VCaP (cell line): Measurements from ENCODE around the gene SLC5A11.
"Not testable (repeated sequence)": the region's sequence is repeated elsewhere in the genome, so short reads cannot be mapped to it uniquely, and the experiment has no call there.

Experiments
- H3K27ac ChIP-seq: fragments of 450-650 bp; 2 replicates; pipeline ENCODE4 v1.5.1; 2017
- TF ChIP-seq, protein P1 (sequence below): fragments of 450-650 bp; conservative IDR thresholded peaks from 2 replicates; pipeline ENCODE4 v1.5.1; 2017; ENCODE audit warnings: mild to moderate bottlenecking, moderate library complexity

Gene SLC5A11

GRCh38 chr16:24837969-24838368 lies 7.8 kb upstream of the SLC5A11 start:
- H3K27ac ChIP-seq = no peak overlapping the region
- TF ChIP-seq, protein P1, sequence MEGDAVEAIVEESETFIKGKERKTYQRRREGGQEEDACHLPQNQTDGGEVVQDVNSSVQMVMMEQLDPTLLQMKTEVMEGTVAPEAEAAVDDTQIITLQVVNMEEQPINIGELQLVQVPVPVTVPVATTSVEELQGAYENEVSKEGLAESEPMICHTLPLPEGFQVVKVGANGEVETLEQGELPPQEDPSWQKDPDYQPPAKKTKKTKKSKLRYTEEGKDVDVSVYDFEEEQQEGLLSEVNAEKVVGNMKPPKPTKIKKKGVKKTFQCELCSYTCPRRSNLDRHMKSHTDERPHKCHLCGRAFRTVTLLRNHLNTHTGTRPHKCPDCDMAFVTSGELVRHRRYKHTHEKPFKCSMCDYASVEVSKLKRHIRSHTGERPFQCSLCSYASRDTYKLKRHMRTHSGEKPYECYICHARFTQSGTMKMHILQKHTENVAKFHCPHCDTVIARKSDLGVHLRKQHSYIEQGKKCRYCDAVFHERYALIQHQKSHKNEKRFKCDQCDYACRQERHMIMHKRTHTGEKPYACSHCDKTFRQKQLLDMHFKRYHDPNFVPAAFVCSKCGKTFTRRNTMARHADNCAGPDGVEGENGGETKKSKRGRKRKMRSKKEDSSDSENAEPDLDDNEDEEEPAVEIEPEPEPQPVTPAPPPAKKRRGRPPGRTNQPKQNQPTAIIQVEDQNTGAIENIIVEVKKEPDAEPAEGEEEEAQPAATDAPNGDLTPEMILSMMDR = no peak

DNA sequence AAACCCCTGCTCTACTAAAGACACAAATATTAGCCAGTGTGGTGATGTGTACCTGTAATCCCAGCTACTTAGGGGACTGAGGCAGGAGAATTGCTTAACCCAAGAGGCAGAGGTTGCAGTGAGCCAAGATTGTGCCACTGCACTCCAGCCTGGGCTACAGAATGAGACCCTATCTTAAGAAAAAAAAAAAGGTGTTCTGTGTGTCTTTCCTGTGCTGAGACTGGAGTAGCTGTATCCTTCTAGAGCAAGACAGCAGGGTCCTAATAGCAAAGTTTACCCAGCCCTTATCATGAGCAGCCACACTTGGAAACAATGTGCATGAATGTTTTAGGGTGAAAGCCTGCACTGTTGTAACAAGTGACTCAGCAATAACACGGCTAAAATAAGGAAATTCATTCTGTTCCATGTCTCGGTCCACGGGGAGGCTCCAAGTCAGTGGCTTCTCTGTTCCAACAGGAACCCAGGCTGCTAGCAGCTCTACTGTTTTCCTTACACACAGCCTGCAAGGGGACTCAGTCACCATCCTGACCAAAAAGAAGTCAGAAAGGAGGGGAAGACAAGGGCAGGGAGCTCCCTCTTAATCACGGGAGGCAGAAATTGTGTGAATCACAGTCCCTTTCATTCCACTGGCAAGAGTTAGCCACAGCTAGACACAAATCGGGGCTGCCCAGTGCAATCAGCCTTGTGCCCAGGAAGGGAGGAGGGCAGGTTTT lies 7.1 kb upstream of the SLC5A11 start:
- no peak overlapping the region for H3K27ac ChIP-seq
- TF ChIP-seq, protein P1 = no peak

- no peak overlapping the region for H3K27ac ChIP-seq
- TF ChIP-seq, protein P1 = no peak
Measured at GRCh38 chr16:24839347-24839972, 6.3 kb upstream of the SLC5A11 start.

DNA sequence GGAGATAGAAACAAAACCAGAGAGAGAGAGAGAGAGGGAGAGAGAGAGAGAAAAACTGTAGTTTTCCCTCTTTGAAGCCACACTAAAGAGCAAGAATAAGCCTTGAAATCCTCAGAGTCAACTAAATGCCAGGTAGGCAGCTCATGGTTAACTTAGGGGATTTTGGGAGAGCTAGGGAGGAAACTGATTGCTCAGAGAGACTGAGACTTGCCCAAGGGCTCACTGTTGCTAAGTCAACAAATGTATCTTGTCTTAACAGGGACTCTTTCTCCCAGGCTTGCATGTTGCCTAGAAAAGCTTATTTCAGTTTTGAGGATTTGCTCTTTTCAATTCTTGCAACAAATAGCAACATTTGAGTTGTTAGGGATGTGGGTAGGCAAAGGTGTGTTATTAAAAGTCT lies 4.5 kb upstream of the SLC5A11 start:
- H3K27ac ChIP-seq = 0 out of 2 replicates have a peak overlapping the region, but pooled peaks have one; percentile 4
- TF ChIP-seq, protein P1 = no peak

- H3K27ac ChIP-seq = no peak overlapping the region
- TF ChIP-seq, protein P1 = no peak
Measured at GRCh38 chr16:24844101-24845030, 1.4 kb upstream of the SLC5A11 start.

DNA sequence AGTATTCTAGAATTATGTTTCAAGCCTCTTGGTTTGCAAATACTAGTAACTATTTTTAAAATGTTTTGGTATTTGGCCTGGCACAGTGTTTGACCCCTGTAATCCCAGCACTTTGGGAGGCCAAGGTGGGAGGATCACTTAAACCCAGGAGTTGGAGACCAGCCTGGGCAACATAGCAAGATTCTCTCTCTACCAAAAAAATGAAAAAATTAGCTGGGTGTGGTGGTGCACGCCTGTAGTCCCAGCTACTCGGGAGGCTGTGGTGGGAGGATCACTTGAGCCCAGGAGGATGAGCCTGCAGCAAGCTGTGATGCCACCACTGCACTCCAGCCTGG lies 765 bp upstream of the SLC5A11 start:
- H3K27ac ChIP-seq = not testable (repeated sequence)

DNA sequence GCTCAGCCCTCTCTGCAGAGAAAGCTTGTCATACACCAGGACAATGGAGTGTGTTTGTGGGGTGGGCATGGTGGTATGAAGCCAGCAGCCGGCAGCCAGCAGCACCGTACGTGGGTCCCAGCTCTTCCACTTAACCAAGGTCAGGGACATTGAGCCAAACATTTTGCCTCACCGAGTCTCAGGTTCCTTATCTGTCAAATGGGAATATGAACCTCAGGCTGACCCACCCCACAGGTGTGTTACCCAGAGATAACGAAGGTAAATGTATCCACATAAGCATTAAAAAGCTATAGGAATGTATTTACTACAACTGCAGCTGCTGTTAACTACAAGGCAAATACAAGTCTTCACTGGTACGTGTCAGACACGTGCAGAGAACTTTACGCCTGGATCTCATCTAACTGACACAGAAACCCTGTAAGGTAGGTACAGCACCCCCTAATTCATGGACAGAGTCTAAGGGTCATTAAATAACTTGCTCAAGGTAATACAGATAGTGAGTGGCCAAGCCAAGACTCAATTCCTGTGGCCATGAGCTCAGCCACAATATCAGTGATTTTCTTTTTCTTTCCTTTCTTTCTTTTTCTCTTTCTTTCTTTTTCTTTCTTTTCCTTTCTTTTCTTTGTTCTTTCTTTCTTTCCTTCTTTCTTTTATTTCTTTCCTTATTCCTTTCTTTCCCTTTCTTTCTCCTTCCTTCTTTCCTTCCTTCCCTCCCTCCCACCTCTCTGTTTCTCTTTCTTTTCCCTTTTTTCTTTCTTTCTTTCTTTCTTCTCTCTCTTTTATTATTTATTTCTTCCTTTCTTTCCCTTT lies 990 bp downstream of the SLC5A11 start:
- TF ChIP-seq, protein P1 = no peak
- no peak overlapping the region for H3K27ac ChIP-seq
